Stimulated activated CD8-positive, alpha-beta memory T cell treated with anti-CD3 and anti-CD28 coated beads, Interleukin-12 subunit alpha, Interleukin-12 subunit beta, amount 100 ng/mL, for 24 hours (primary cell): ENCODE results near the gene CYBRD1.

ENCODE experiments used
- DNase-seq: peaks from one replicate; pipeline ENCODE4 v3.0.0-alpha.2; 2020; ENCODE audit errors: extremely low read depth

Gene CYBRD1

DNA sequence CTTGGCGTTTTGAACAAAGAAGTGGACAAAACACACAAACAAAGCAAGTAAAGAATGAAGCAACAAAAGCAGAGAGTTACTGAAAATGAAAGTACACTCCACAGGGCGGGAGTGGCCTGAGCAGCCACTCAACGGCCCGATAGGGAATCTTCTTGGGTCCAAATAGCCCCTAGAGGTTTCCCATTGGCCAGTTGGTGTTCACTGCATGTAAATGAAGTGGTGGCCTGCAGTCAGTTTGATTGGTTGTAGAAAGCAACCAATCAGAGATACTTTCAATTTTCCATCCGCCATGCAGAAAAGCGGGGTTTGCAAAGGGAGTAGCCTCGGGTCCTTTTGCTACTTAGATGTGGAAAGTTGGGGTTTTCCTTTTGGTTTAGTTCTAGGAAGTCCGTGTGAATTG is 31.6 kb downstream of the CYBRD1 start:
- DNase-seq, result no peak

DNA sequence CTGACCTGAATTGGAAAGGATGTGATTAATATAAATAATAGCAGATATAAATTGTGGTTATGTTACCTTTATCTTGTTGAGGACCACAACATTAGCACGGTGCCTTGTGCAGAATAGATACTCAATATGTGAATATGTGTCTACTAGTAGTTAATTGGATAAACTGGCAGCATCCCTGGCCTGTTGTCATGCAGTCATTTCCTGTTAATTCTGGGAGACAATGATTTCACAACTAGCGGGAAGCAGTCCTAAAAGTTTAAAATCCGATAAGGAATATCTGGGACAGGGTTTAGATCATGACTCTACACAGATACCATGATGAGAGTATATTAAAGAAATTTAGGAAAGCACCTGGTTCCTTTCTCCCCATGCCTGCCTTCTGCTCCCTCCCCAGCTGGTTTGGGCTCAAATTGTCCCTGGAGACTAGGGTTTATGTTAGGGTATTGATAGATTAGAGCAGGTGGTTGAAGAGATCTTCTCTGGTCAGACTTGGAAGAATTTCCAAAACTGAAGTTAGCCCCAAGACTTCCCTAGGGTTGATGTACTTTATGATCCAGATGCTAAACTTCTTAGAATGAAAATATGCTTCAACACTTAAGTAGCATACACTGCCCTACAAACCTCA is 32.8 kb downstream of the CYBRD1 start:
- DNase-seq, result no peak

DNA sequence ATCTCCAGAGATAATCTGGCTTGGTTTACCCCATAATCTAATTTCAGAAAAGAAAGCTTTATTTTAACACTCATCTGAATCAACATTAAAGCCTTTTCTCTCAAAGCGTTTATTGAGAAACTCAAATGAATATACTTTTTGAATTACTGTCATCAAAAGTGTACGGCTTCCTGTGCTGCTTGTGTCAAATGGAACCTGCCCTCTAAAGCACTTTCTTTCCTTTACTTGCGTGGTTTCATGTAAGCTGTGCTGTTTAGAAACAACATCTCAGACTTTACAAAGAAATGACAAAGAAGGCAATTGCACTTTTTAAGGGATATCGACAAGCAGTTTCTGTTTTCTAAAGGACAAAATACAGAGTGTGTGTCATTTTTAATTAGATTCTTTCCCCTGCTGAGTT is 35.1 kb downstream of the CYBRD1 start:
- DNase-seq, result no peak

DNA sequence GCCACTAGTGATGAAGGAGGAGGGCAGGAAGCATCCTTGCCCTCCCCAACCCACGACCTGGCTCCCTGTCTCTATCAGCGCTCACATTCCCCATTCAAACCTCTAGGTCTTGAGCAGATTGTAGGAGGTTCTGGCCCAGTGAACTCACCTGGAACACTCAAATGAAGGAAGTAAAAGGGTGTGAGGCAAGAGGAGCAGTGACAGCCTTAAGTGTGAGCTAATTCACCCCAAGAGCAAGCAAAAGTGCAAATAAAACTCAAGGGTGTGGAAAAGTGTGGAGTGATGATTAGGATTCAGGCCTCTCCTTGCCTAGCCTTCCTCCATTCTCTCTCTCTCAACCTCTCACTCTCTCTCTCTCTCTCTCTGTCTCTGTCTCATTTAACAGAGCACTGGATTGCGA is 41.0 kb downstream of the CYBRD1 start:
- no peak for DNase-seq

DNA sequence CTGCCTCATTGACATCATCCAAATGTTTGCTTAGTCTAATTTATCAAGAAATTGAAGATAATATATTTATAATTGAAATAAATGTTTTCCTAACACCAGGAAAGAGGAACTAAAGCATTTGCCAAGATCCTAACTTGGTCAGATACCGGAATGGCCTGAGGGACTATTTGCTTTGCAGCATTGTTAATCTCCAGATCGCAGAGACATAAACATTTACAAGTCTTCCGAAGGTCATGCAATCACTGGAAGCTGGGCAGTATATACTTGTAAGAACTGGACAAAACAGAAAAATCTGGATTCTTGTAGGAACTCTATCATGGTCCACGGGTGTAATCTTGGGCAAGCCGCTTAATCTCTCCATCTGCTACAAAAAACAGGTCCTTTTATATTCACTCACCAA is 42.2 kb downstream of the CYBRD1 start:
- no peak for DNase-seq

DNA sequence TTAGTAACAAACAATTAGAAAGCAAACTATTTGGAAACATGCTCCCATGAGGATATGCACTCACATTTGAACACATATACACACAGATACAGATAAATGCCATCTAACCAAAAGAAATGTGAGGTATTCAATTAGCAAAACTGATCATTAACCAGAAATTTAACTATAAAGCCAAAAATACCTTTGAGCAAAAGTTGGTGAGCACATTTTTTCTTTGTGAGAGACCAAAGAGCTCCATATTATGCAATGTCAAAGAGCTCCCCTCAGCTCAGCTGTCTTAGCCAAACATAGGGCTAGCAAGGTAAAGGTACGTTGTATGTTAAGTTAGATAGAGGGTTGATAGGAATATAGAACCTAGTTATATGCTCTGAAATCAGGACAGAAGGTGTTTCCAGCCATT is 43.8 kb downstream of the CYBRD1 start:
- no peak for DNase-seq

DNA sequence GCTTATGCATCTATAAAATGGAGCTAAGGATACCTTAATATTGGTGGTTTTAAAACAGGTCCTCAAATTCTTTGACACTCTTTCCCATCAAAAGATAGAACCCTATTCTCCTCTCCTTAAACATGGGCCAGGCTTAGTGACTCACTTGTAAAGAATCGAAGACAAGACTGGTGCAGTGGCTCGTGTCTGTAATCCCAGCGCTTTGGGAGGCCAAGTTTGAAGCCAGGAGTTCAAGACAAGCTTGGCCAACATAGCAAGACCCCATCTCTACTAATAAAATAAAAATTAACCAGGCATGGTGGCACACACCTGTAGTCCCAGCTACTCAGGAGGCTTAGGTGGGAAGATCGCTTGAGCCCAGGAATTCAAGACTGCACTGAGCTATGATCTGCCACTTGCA is 44.5 kb downstream of the CYBRD1 start:
- DNase-seq, result no peak

DNA sequence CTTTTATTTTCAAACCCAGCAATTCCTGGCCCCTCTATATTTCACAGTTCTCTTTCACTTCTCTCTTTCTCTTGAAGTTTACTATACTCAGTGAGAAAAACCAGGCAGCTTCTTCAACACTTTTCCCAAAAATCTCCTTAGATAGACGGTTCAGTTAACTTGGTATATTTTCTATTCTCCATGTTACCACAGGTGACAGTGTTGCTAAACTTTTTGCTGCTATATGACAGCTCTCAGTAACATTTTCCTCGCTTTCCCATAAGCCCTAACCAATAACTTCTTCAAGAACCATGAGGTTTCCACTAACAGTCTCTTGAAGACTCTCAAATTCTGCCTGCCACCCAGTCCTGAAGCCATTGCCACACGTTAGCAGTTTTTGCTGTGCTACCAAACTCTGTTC is 45.8 kb downstream of the CYBRD1 start:
- DNase-seq, result no peak

DNA sequence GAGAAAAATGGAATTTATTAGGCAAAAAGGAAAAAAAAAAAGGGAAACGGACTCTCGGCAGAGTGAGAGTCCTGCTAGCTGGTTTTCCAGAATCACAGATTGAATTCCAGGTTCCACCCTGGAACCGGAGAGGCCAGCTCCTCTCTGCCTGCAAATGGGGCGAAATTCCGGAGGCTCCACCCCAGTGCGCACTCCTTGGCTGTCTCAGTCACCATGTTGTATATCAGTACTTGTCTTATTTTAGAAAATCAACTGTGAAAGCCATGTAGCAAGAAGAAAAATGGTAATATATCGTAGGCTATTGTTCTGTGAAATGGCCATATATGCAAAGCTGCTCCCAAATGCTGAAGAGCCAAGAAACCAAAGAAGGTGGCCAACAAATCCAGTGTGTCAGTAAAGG is 49.4 kb downstream of the CYBRD1 start:
- DNase-seq, result no peak

DNA sequence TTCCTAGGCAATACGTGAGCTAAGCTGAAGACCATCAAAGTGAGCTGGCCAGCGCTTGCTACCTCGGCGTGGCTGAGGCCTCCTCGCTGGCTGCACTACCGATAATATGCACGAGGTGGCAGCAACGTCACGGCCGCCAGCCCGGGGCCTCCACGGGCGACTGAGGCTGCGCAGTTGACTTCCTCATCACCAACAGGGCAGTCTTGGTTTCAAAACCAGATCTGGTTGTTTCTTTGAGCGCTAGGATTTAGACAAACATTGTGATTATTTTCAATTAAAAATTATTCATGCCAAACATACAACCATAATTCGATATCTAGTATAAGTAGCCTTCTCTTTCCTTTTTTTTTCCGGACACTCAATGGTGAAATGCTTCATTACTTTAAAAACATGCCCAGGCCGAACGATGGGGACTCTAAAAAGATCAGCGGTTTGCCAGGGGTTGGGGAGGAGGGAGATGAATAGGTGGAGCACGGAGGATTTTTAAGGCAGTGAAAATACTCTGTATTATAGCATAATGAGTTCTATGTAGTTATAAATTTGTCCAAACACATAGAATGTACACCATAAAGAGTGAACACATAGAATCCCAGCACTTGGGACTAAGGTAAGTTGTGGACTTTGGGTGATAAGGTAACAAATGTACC is 52.0 kb downstream of the CYBRD1 start:
- DNase-seq, result peak; percentile 49

DNA sequence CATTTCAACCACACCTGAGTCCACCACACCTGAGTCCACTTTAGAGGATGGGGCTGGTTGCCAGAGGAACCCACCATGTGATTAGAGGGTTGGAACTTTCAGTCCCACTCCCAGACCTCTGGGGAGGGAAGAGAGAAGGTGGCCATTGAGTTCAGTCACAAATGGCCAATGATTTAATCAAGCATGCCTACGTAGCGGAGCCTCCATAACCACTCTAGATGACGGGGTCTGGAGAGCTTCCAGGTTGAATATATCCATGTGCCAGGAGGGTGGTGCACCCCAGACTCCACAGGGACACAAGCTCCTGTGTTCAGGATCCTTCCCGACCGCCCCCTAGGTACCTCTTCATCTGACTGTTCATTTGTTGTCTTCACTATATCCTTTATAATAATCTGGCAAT is 53.3 kb downstream of the CYBRD1 start:
- DNase-seq, result no peak

DNA sequence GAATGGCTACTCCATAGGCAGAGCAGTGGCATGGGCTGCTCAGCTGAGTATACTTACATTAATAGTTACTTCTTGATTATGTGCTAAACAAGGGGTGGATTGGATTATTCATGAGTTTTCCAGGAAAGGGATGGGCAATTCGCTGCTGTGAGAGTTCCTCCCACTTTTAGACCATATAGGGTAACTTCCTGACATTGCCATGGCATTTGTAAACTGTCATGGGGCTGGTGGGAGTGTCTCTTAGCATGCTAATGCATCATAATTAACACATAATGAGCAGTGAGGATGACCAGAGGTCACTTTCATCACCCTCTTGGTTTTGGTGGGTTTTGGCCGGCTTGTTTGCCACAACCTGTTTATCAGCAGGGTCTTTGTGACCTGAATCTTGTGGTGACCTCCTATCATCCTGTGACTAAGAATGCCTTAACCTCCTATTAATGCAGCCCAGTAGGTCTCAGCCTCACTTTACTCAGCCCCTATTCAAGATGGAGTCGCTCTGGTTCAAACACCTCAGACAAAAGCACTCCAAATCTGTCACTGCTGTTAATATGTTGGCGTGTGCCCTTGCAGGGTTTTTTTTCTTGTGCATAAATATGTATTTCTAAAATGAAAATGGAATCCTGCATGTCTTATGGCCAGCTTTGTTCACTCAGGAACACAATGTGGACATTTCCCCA is 56.0 kb downstream of the CYBRD1 start:
- DNase-seq, result no peak

DNA sequence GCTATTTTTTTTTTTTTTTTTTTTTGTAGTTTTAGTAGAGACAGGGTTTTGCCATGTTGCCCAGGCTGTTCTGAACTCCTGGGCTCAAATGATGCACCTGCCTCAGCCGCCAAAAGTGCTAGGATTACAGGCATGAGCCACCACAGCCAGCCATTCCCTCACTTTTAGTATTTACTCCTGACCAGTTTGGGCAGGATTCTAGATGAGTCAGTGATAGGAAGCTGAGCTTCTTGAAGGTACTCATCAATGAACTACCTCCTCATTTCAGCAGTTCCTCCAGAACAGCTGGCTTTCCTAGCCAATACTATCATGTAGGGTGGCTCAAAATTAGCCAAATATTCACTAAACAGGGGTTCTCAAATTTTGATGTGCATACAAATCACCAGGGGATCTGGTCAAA is 57.2 kb downstream of the CYBRD1 start:
- DNase-seq, result no peak

DNA sequence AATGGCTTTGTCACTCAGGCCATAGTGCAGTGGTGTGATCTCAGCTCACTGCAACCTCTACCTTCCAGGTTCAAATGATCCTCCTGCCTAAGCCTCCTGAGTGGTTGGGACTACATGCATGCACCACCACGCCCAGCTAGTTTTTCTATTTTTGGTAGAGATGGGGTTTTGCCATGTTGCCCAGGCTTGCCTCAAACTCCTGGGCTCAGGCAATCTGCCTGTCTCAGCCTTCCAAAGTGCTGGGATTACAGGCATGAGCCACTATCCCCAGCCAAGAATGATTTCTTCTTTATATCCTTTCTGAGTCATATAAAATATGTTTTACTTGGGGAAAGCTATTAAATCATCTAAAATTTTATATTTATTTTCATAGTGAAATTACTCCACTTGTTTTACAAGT is 61.3 kb downstream of the CYBRD1 start:
- DNase-seq, result no peak

DNA sequence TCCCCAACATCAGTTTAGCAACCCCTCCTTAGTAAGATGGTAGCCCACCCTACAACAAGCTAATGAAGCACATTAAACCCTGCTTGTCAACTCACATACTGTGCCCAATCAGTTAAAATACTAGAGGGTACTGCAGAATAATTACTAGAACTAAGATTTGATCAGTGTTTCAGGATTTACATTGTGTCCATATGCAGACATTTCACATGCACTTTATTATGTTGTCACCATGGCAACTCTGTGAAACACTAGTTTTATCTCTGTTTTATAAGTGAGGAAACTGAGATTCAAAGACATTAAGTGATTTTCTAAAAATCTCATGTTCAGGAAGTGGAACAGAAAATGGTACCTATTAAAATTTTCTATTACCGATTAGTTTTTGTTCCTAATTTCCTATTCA is 61.7 kb downstream of the CYBRD1 start:
- DNase-seq, result no peak

DNA sequence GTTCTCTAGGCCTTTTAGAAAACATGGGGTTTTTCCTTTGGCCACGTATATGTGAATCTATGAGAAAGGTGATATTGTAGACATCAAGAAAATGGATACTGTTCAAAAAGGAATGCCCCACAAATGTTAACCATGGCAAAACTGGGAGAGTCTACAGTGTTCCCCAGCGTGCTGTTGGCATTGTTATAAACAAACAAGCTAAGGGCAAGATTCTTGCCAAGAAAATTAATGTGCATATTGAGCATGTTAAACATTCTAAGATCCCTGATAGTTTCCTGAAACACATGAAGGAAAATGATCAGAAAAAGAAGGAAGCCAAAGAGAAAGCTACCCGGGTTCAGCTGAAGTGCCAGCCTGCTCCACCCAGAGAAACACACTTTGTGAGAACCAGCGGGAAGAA is 64.9 kb downstream of the CYBRD1 start:
- DNase-seq, result no peak

DNA sequence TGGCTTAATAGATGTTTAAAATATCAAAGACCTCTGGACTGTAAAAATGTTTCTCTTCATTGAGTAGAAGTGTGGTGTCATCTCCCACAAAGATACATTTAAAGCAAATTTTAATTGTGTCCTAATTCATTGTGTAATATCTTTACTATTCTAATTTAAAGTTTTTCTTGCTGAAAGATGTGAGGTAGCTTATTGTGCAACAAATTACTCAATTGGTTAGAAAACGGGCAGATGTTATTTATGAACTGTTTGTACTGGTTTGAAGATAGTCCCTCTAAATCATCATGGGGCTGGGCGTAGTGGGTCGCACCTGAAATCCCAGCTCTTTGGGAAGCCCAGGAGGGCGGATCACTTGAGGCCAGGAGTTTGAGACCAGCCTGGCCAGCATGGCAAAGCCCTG is 65.3 kb downstream of the CYBRD1 start:
- DNase-seq, result no peak

DNA sequence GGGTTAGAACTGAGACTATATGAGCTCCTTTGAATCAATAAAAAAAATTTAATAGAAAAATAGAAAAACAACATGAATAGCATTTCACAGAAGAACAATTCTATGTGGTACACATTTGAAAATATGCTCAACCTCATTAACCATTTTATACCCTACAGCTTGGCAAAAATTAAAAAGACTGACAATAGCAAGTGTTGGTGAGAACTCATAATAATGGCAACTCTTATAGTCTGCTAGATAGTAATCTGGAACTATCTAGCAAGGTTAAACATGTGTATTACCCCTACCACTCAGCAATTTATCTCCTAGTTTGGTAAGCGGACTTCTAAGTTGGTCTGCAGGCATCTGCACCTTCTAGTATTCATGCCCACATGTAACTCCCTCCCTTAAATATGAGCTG is 67.8 kb downstream of the CYBRD1 start:
- DNase-seq, result no peak

DNA sequence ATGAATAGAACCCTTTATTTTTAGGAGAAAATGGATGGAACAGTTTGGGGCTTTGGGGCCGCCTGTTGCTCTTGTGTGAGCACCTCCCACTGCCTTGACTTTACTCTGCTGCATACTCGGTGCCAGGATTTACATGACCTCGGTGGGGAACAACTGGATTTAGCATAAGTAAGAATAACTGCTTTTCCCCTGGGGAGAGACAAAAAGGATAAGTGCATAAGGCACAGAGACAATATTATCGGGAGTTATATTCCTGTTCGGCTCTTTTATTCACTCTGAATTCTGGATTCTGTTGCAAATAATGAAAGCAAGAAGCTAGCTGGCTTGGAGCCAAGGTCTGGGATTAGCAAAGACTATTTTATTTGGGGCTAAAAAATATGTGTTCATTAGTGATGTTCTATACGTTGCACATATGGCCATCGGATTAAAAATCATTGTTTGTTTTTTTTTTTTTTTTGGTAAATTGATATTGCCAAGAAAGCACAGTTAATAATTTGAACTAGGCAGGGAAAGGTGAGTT is 69.8 kb downstream of the CYBRD1 start:
- DNase-seq, result no peak

DNA sequence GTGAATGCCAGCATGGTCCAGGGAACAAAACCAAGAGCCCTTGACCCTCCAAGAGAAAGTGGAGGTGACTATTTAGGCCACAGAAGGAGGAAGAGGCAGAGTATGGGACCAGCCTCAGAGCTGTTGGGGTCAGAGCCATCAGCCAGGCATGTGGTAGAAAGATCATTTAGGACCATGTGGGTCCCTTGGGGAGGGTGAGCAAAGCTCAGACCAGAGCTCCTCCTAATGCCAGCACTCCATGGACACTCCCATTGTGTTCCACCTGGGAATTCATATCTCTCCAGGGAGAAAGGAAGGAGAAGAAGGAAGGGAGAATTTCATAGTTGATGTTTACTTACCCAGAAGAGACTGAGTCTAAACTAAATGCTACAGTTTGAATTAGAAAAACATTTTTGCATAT is 73.2 kb downstream of the CYBRD1 start:
- no peak for DNase-seq

DNA sequence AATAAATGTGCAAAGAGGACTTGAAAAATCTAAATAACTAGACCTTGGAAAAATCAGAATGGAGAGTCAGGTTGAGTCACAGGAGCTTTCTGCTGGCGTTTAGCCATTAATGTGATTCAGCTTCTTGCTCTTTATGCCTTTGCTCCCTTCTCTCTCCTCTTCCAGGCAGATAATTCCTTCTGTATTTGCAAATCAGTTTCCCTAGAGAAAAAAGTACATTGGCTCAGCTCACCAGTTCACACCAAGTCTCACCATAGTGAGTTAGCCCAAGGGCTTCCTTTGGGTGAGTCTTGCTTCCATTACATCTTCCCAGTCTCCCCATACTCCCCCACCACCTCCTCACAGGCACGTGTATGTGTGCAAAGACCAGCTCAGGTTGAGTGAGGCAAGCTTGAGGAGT is 73.6 kb downstream of the CYBRD1 start:
- no peak for DNase-seq

DNA sequence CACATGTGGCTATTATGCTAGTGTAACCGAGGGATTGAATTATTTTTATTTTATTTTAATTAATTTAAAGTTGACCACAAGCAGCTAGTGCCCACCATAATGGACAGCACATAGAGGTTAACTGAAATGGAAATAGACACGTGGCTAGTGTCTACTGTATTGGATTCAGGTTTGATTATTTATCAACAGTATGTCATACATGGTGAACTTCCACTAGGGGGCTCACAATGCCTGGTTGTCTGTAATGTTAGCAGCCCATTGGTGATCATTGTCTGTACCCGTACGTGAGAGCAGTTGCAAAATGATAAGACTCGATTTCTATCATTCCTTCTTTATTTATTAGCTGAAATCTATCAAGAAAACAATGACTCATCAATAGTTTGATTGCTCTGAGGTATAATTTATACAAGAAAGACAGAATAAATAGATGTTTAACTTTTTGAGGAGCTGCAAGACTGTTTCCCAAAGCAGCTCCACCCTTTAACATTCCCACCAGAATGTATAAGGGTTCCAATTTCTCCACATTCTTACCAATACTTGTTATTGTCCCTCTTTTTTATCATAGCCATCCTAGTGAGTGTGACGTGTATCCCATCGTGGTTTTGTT is 76.5 kb downstream of the CYBRD1 start:
- no peak for DNase-seq

DNA sequence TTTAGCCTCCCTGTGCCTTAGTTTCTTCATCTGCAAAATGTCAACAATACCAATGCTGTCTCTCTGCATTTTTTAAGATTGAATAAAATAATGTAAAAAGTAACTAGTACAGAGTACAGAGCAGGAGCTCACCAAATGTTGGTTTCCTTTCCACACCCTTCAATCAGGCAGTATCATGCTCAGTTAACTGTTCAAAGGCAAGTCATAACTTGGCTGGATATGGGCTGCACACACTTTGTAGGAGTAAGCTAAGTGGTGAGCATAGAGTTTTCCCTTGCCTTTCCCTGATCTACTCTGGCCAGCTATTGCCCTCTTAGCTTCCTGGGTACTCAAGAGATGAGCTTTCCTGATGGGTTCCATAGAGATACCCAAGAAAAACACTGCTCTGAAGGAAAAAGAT is 77.9 kb downstream of the CYBRD1 start:
- no peak for DNase-seq
